ENCODE results near the gene CST6.
A peak's percentile ranks its signal among the peaks of the same experiment; 100 is the strongest.

CST6 gene

DNA sequence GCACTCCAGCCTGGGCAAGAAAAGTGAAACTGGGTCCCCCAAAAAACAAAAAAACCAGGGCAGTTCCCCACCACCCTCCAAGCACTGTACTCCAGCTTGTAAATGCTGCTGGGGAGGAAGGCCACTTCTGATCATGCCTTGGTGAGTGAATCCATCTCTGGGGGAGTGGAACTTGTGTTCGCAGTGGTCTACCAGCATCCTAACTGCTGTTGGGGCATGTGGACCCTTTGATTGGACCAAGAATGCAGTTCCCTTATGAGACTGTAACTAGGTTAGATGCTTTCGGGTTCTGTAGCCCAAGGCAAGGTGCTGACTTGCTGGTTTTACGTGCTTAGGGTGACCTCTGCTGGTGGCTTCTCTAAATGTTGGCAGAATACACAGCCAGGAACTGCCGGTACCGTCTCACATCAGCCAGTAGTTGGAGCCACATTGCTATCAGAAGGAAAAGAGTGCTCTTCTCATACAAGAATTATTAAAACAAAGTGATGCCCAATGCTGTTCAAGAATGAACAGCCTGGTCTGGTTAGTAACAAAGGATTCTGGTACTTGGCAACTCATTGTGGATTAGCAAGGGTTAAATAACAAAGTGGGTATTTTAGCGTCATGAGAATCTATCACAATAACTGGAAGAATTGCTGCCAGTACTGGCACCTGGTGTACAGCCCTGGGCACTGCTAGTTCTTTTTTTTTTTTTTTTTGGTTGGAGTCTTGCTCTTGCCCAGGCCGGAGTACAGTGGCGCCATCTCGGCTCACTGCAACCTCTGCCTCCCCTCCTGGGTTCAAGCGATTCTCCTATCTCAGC, 22.8 kb upstream of the CST6 start:
- no peak for TF ChIP-seq ZFX (IDR thresholded peaks at IDR 0.05)
- TF ChIP-seq, protein P1, sequence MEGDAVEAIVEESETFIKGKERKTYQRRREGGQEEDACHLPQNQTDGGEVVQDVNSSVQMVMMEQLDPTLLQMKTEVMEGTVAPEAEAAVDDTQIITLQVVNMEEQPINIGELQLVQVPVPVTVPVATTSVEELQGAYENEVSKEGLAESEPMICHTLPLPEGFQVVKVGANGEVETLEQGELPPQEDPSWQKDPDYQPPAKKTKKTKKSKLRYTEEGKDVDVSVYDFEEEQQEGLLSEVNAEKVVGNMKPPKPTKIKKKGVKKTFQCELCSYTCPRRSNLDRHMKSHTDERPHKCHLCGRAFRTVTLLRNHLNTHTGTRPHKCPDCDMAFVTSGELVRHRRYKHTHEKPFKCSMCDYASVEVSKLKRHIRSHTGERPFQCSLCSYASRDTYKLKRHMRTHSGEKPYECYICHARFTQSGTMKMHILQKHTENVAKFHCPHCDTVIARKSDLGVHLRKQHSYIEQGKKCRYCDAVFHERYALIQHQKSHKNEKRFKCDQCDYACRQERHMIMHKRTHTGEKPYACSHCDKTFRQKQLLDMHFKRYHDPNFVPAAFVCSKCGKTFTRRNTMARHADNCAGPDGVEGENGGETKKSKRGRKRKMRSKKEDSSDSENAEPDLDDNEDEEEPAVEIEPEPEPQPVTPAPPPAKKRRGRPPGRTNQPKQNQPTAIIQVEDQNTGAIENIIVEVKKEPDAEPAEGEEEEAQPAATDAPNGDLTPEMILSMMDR (conservative IDR thresholded peaks at IDR 0.05): peak; percentile 99

DNA sequence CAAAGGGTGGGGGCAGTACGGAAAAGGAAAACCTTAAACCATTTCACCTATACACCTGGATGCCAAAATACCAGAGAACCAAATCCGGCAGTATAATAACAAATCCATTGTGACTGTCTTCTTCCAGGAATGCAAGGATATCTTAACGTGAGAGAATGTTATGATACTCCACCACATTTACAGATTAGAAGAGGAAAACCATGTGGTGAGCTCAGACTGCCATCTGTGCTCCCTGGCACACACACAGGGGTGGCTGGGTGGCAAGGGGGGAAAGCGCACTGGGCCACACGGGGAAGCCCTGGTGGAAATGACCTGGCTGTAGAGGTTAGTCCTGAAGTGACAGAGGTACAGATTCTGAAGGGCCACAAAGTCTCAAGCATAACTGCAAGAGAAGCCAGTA, 19.8 kb upstream of the CST6 start:
- TF ChIP-seq, protein P1 (conservative IDR thresholded peaks at IDR 0.05): no peak
- TF ChIP-seq ZFX (IDR thresholded peaks at IDR 0.05): no peak
- H3K27ac ChIP-seq: no peak overlapping the region

More for the DNA sequence above, 22.8 kb upstream of the CST6 start:
- H3K27ac ChIP-seq: no peak overlapping the region

DNA sequence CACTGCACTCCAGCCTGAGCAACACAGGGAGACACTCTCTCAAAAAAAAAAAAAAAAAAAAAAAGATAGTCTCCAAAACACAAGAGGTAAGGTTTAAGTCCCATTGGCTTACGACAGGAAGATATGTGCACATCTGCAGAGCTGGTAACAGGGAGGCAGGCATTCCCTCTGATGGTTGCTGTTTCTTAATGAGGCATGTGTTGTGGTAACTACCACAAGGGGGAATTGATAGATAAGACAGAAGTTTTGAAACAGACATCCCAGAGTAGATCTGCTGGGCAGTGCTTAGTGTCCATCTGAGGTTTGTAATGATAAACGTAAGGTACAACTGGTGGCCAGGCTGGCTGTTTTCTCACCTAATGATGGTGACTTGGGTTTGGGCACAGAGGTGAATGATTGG, 14.5 kb upstream of the CST6 start:
- no peak for TF ChIP-seq ZFX (IDR thresholded peaks at IDR 0.05)
- TF ChIP-seq, protein P1 (conservative IDR thresholded peaks at IDR 0.05): no peak
- H3K27ac ChIP-seq: no peak overlapping the region

DNA sequence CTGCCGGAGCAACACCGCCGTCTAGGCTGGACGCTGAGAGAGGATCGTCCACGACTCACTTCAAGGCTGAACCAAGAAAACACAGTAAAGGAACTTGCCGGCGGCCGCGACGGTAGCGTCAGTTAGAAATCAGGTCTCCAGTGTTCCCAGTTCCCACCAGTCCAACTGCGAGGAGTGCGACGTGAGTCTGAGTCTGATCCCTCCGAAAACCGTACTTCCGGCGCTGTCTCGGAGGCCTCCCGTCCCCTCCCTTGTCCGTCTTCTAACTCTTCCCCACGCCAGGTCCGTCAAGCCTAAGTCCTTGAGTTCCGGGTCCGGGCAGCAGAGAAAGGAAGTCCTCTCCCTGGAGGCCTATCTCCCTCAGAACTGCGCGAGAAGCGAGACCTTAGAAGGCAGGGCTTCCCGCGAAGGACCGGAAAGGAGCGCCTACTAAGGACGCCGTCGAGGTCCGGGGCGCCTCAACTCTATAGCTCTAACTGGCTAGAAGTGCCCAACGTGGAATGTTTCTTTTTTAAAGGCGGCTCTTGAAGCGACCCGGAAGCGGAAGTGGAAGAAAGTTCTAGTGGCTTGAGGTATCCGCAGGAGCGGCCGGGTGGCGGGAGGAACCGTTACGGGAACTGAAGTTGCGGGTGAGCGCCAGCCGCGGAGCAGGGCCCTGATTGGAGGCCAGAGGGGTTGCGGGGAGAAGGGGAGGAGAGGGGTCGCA, 9.7 kb upstream of the CST6 start, which contains the start of the genes BANF1 and EIF1AD:
BANF1 (plus strand) TSS at position 562 of the 706 bp plus-strand sequence. CDS start 748 bp downstream, outside the sequence.
EIF1AD (minus strand) TSS at position 216 of the 706 bp plus-strand sequence. CDS start 1,768 bp downstream, outside the sequence.
- peak within 1 kb of the TSS; percentile 84 for H3K27ac ChIP-seq
- TF ChIP-seq, protein P1 (conservative IDR thresholded peaks at IDR 0.05): no peak
- TF ChIP-seq ZFX (IDR thresholded peaks at IDR 0.05): peak; percentile 73; the same call in 1 of the 2 replicates

DNA sequence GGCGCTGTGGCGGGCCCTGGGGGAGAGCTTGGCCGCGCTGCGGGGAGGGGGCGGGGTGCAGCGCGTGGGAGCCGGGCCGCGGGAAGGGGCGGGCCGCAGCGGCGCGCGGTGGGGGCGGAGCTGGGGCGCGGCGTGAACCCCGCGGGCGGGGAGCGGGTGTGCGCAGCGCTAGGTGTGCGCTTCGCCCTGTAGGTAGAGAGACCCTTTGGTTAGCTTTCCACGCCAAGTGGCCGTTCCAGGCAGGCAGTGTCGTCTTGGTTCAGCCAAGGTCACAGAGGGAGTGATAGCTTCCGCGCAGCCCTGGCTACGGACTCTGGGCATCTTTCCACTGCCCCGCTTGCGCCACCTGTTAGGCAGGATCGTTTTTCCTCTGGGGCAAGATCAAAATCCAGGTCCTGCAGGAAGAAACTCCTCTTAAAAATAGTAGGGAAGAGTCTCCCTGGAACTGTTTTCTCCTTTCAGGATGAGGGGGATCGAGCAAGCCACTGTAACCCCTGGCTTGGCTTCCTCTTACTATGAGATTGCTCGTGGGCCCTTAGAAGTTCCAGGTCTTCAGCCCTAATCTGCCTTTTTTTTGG, 9.1 kb upstream of the CST6 start:
- TF ChIP-seq, protein P1 (conservative IDR thresholded peaks at IDR 0.05): no peak
- TF ChIP-seq ZFX (IDR thresholded peaks at IDR 0.05): no peak
- H3K27ac ChIP-seq: peak overlapping the region; percentile 84

DNA sequence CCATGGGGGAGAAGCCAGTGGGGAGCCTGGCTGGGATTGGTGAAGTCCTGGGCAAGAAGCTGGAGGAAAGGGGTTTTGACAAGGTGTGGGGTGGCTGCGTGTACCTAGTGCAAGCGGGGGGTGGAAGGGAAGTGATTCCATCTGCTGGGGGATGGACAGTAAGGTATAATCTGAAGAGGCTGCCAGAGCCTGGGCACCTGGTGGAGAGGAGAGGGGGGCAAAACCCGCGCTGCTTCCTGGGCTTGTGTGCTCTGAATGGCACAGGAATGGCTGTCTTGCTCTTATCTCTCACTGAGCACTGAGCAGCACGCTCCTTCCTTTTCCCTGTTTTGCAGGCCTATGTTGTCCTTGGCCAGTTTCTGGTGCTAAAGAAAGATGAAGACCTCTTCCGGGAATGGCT, 8.5 kb upstream of the CST6 start:
- peak overlapping the region; percentile 84 for H3K27ac ChIP-seq
- TF ChIP-seq, protein P1 (conservative IDR thresholded peaks at IDR 0.05): no peak
- TF ChIP-seq ZFX (IDR thresholded peaks at IDR 0.05): no peak

All from C4-2B (cell line).